GM10266 (cell line): ENCODE data around the gene TNKS1BP1.
"Not testable (repeated sequence)": the region's sequence is repeated elsewhere in the genome, so short reads cannot be mapped to it uniquely, and the experiment has no call there.

Experiments used
- DNase-seq: peaks from one replicate; pipeline ENCODE4 v3.0.0; 2012; ENCODE audit errors: extremely low spot score
- CTCF ChIP-seq: IDR thresholded peaks from 2 replicates; pipeline ENCODE4 v1.5.1; 2012; ENCODE audit warnings: mild to moderate bottlenecking, low read depth; ENCODE audit not compliant: control insufficient read depth, insufficient read depth; ENCODE audit errors: missing control alignments

Gene TNKS1BP1

GRCh38 chr11:57299150-57299737 lies 25.5 kb downstream of the TNKS1BP1 start:
- no peak for TF ChIP-seq CTCF
- DNase-seq: no peak

- no peak for DNase-seq
- TF ChIP-seq CTCF: no peak
Observed at GRCh38 chr11:57297221-57297620, 27.5 kb downstream of the TNKS1BP1 start.

GRCh38 chr11:57296205-57296604 lies 28.5 kb downstream of the TNKS1BP1 start:
- DNase-seq: not testable (repeated sequence)

GRCh38 chr11:57294225-57295131 lies 30.3 kb downstream of the TNKS1BP1 start:
- DNase-seq: no peak
- TF ChIP-seq CTCF: no peak

- DNase-seq: no peak
- TF ChIP-seq CTCF: no peak
Observed at GRCh38 chr11:57290288-57290687, 34.5 kb downstream of the TNKS1BP1 start.

- no peak for DNase-seq
- TF ChIP-seq CTCF: no peak
Observed at GRCh38 chr11:57288771-57289579, 35.8 kb downstream of the TNKS1BP1 start.

GRCh38 chr11:57287884-57288283 lies 36.9 kb downstream of the TNKS1BP1 start:
- no peak for DNase-seq

More at GRCh38 chr11:57287884-57288283, 36.9 kb downstream of the TNKS1BP1 start:
- no peak for TF ChIP-seq CTCF
